A673 (cell line): ENCODE results near the gene WNT16. TPM values are rescaled to one million over a fixed set of nuclear protein-coding genes. Genes with fewer than 3 reads are reported as not detected.
A peak's percentile ranks its signal among the peaks of the same experiment; 100 is the strongest.

Source experiments
- Bru-seq: library from RNA; stranded (reverse); fragments of 400-500 nt; gene quantifications from one replicate; lab custom pipeline; 2021; lab: Mats Ljungman, UMichigan
- BruChase-seq, 2 experiments: library from RNA; stranded (reverse); fragments of 400-500 nt; gene quantifications; one replicate each; lab custom pipeline; 2021; lab: Mats Ljungman, UMichigan
- BruUV-seq: library from RNA; stranded (reverse); fragments of 400-500 nt; replicated peaks from 2 replicates; lab custom pipeline; 2021; lab: Mats Ljungman, UMichigan
- CTCF ChIA-PET: fragments of 300-600 bp; sonication (Branson Sonifier 250); formaldehyde crosslinking; loops from one replicate; lab custom pipeline; 2022; ENCODE audit warnings: antibody characterized with exemption; lab: Charles Lee
- POLR2A ChIA-PET: fragments of 300-600 bp; sonication (Branson Sonifier 250); formaldehyde crosslinking; loops from one replicate; lab custom pipeline; 2022; ENCODE audit warnings: antibody characterized with exemption; ENCODE audit not compliant: low non-redundant PET; lab: Charles Lee
- DNase-seq: peaks from one replicate; pipeline ENCODE4 v3.0.0-alpha.2; 2015; ENCODE audit warnings: low spot score
- H3K27ac ChIP-seq: fragments of 200-600 bp; sonication (generic); 2 replicates; pipeline ENCODE4 v1.5.1; 2016; ENCODE audit warnings: mixed run types, low read depth, mild to moderate bottlenecking, mixed read lengths, antibody characterized with exemption, low read length; ENCODE audit not compliant: poor library complexity, severe bottlenecking
- H3K27me3 ChIP-seq: fragments of 200-600 bp; sonication (generic); replicated peaks from 2 replicates; pipeline ENCODE4 v1.6.1; 2017; ENCODE audit warnings: mixed run types, low read depth, mild to moderate bottlenecking, mixed read lengths, antibody characterized with exemption, low read length; ENCODE audit not compliant: insufficient read depth, poor library complexity
- H3K36me3 ChIP-seq: fragments of 200-600 bp; sonication (generic); 2 replicates; pipeline ENCODE4 v1.6.1; 2016; ENCODE audit warnings: mixed run types, mild to moderate bottlenecking, mixed read lengths, antibody characterized with exemption, low read length; ENCODE audit not compliant: insufficient read depth, poor library complexity, severe bottlenecking
- H3K4me1 ChIP-seq: fragments of 200-600 bp; sonication (generic); 2 replicates; pipeline ENCODE4 v1.6.1; 2017; ENCODE audit warnings: mixed run types, mild to moderate bottlenecking, mixed read lengths, antibody characterized with exemption, low read length; ENCODE audit not compliant: insufficient read depth, poor library complexity, severe bottlenecking
- H3K4me3 ChIP-seq: fragments of 200-600 bp; sonication (generic); 2 replicates; pipeline ENCODE4 v1.5.1; 2016; ENCODE audit warnings: low read depth, mixed run types, mild to moderate bottlenecking, mixed read lengths, low read length; ENCODE audit not compliant: poor library complexity, severe bottlenecking
- H3K9me3 ChIP-seq: fragments of 200-600 bp; sonication (generic); 2 replicates; pipeline ENCODE4 v1.6.1; 2016; ENCODE audit warnings: mixed run types, low read depth, mild to moderate bottlenecking, mixed read lengths, antibody characterized with exemption, low read length; ENCODE audit not compliant: poor library complexity, severe bottlenecking
- EZH2 ChIP-seq: fragments of 200-600 bp; sonication (generic); IDR thresholded peaks from 2 replicates; pipeline ENCODE4 v1.6.1; 2017; ENCODE audit warnings: borderline replicate concordance, low read depth, mild to moderate bottlenecking, mixed read lengths, antibody characterized with exemption, low read length; ENCODE audit not compliant: poor library complexity, severe bottlenecking
- intact Hi-C: fragments of 100-400 bp; cut with micrococcal nuclease; formaldehyde crosslinking; loops from one replicate; pipeline ENCODE4 v1.10.0; 2022; ENCODE audit not compliant: unreplicated experiment
- long read RNA-seq: library from polyadenylated mRNA; stranded (forward); transcript quantifications from one replicate; pipeline ENCODE4 v2.0.0, GENCODE V29; 2022
- total RNA-seq: library from RNA; stranded (reverse); gene quantifications from 2 replicates; pipeline ENCODE4 v1.2.3, GENCODE V29; 2021
- TF ChIP-seq, protein P1 (sequence below): fragments of 300-800, 200-600 bp; sonication (generic); conservative IDR thresholded peaks from 2 replicates; pipeline ENCODE4 v1.5.1; 2017; ENCODE audit warnings: low read depth, mild to moderate bottlenecking, antibody characterized with exemption, low read length, moderate library complexity, mixed read lengths

Gene WNT16, protein sequence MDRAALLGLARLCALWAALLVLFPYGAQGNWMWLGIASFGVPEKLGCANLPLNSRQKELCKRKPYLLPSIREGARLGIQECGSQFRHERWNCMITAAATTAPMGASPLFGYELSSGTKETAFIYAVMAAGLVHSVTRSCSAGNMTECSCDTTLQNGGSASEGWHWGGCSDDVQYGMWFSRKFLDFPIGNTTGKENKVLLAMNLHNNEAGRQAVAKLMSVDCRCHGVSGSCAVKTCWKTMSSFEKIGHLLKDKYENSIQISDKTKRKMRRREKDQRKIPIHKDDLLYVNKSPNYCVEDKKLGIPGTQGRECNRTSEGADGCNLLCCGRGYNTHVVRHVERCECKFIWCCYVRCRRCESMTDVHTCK
- total RNA-seq (not detected in 2 replicates), Bru-seq, nascent RNA (not detected), BruChase-seq, experiment 1, labeled RNA remaining after a 2-hour chase (not detected), BruChase-seq, experiment 2, labeled RNA remaining after a 6-hour chase (not detected)
- long read RNA-seq = 0 reads

DNA sequence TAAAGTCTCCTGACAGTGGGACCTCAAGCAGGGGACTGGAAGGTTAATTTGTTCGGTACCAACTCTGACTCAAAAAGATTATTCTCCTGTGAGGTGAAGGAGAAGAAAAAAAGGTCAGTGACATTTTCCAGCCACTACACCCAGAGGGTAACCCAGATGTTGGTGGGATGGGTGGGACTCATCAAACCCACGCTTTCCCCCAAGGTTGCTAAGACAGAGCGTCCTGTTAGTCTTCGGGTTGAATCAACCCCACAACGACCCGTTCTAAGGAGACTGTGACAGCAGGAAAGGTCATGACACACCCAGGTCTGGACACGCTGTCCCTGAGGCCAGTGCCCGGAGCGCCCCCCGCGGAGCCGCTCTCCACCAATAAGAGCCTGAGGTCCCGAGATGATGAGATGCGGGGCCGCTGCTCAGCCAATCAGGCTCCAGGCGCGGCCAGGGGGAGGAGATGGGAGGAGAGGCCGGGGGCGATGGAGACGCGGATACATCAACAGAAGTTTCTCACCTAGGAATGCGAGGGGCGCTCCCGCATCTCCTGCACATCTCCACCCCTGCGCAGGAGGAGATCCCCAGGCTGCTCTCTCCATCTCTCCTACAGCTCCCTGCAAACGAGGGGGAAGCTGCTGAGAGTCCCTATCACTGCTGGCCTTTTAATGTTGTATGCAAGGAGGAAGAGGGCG is at the start of gene WNT16:
WNT16 (plus strand) TSS at position 493 of the 683 bp plus-strand sequence. CDS start 293 bp downstream, outside the sequence.
- Histone ChIP-seq H3K4me1 (peaks cover 15% of the 10 kb centered on the region), H3K36me3 (no peaks in the 10 kb centered on the region), H3K27me3 (peaks cover 74% of the 10 kb centered on the region), H3K9me3 (no peaks in the 10 kb centered on the region), H3K27ac (no peak within 1 kb of the TSS), H3K4me3 (peak within 1 kb of the TSS; percentile 27)
- CTCF ChIA-PET = no interaction called here
- intact Hi-C loops = no loop called here
- no TSS peak for BruUV-seq
- TF ChIP-seq, protein P1, sequence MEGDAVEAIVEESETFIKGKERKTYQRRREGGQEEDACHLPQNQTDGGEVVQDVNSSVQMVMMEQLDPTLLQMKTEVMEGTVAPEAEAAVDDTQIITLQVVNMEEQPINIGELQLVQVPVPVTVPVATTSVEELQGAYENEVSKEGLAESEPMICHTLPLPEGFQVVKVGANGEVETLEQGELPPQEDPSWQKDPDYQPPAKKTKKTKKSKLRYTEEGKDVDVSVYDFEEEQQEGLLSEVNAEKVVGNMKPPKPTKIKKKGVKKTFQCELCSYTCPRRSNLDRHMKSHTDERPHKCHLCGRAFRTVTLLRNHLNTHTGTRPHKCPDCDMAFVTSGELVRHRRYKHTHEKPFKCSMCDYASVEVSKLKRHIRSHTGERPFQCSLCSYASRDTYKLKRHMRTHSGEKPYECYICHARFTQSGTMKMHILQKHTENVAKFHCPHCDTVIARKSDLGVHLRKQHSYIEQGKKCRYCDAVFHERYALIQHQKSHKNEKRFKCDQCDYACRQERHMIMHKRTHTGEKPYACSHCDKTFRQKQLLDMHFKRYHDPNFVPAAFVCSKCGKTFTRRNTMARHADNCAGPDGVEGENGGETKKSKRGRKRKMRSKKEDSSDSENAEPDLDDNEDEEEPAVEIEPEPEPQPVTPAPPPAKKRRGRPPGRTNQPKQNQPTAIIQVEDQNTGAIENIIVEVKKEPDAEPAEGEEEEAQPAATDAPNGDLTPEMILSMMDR = no peak
- no peak for TF ChIP-seq EZH2
- DNase-seq = no peak
- POLR2A ChIA-PET = no interaction called here

DNA sequence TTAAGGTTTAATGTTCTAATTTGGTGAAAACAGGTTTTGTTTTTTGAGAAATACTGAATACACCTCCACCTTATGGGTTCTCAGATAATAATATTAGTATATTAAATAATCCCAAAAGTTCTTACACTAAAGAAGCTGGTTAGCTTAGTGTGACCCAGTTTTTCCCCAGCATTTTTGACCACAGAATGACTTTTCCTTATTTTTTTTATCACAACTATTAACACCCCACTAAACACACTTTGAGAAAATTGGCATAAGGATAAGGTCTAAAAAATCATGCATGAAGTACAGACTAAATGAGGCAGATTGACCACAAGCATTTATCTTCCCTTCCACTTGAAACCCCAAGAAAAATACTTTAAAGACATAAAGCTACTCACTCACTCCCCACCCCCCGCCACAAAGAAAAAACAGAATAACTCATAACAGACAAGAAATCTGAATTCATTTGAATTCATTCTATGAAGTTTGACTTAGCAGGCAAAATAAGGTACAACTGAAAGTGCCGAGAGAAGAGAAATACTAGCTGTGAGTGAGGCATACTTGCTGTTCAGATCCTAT is 49.7 kb upstream of the WNT16 start:
- TF ChIP-seq, protein P1 = no peak
- TF ChIP-seq EZH2 = no peak
- DNase-seq = no peak
- BruUV-seq = no TSS peak
- CTCF ChIA-PET = no interaction called here
- Histone ChIP-seq H3K27me3 (no peaks in the 10 kb centered on the region), H3K9me3 (no peaks in the 10 kb centered on the region), H3K36me3 (no peaks in the 10 kb centered on the region), H3K4me3 (no peak overlapping the region), H3K27ac (no peak overlapping the region), H3K4me1 (no peaks in the 10 kb centered on the region)
- intact Hi-C loops = no loop called here
- POLR2A ChIA-PET = no interaction called here

DNA sequence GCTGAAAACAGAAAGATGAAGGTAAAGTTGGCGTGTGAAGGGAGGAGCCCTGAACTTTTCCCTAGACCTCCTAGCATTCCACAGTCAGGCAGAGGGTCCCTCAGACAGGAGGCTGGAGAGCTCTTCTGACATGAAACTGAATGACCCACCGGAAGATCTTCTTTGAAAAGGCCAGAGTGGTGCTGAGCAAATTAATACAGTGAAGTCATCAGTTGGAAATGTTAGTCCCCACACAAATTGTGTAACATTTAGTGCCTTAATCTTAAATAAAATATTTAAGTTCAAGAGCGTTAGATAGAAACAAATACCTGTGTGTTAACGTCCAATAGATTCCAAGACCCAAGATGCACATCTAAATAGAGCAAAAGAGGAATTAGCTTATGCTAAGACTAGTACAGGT is 49.0 kb upstream of the WNT16 start:
- intact Hi-C loops = no loop called here
- H3K9me3 ChIP-seq = no peaks in the 10 kb centered on the region
- no peaks in the 10 kb centered on the region for H3K27me3 ChIP-seq
- no peaks in the 10 kb centered on the region for H3K4me1 ChIP-seq
- POLR2A ChIA-PET = no interaction called here
- no peak overlapping the region for H3K27ac ChIP-seq
- no peak overlapping the region for H3K4me3 ChIP-seq
- BruUV-seq = no TSS peak
- no peak for TF ChIP-seq EZH2
- TF ChIP-seq, protein P1 = no peak
- DNase-seq = no peak
- CTCF ChIA-PET = no interaction called here
- no peaks in the 10 kb centered on the region for H3K36me3 ChIP-seq
